Measurements from ENCODE around the gene SORL1.
A peak's percentile ranks its signal among the peaks of the same experiment; 100 is the strongest.
"Not testable (repeated sequence)": the region's sequence is repeated elsewhere in the genome, so short reads cannot be mapped to it uniquely, and the experiment has no call there.

SORL1 gene, protein sequence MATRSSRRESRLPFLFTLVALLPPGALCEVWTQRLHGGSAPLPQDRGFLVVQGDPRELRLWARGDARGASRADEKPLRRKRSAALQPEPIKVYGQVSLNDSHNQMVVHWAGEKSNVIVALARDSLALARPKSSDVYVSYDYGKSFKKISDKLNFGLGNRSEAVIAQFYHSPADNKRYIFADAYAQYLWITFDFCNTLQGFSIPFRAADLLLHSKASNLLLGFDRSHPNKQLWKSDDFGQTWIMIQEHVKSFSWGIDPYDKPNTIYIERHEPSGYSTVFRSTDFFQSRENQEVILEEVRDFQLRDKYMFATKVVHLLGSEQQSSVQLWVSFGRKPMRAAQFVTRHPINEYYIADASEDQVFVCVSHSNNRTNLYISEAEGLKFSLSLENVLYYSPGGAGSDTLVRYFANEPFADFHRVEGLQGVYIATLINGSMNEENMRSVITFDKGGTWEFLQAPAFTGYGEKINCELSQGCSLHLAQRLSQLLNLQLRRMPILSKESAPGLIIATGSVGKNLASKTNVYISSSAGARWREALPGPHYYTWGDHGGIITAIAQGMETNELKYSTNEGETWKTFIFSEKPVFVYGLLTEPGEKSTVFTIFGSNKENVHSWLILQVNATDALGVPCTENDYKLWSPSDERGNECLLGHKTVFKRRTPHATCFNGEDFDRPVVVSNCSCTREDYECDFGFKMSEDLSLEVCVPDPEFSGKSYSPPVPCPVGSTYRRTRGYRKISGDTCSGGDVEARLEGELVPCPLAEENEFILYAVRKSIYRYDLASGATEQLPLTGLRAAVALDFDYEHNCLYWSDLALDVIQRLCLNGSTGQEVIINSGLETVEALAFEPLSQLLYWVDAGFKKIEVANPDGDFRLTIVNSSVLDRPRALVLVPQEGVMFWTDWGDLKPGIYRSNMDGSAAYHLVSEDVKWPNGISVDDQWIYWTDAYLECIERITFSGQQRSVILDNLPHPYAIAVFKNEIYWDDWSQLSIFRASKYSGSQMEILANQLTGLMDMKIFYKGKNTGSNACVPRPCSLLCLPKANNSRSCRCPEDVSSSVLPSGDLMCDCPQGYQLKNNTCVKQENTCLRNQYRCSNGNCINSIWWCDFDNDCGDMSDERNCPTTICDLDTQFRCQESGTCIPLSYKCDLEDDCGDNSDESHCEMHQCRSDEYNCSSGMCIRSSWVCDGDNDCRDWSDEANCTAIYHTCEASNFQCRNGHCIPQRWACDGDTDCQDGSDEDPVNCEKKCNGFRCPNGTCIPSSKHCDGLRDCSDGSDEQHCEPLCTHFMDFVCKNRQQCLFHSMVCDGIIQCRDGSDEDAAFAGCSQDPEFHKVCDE (N-terminal part only)

DNA sequence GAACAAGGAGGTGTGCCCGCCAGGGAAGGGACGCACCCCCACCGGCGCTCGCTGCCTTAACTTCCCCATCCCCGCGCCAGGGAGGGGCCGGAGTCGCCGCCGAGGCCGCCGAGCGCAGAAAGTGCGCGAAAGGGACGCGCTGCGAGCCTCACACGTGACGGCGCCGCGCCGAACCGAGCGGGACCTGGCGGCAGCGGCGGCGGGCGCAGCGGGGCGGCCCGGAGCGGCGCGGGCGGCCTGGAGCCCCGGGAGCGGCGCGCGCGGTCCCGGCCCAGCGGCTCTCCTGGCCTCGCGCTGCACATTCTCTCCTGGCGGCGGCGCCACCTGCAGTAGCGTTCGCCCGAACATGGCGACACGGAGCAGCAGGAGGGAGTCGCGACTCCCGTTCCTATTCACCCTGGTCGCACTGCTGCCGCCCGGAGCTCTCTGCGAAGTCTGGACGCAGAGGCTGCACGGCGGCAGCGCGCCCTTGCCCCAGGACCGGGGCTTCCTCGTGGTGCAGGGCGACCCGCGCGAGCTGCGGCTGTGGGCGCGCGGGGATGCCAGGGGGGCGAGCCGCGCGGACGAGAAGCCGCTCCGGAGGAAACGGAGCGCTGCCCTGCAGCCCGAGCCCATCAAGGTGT is at the start of gene SORL1:
SORL1 (plus strand) TSS at position 329 of the 623 bp plus-strand sequence; CDS start at position 347, 18 bp downstream.
- DNase-seq (ENCODE audit: low spot score): peak; percentile 68

DNA sequence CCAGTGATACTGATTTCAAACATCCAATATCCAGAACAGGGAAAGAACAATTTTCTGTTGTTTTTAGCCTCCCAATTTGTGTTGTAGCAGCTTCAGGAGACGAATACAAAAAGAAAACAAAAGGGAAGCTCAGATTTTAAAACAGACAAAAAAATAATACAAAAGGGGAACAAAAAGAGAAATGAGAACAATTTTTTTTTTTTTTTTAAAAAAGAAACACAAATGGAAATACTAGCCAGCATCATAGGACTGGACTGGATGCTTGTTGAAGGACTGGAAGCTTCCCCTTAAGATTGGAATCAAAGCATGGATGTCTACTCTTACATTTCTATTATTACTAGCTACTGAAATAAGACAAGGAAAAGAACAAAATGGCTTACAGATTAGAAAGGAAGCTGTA is 46.5 kb upstream of the SORL1 start:
- DNase-seq (ENCODE audit: low spot score): no peak

DNA sequence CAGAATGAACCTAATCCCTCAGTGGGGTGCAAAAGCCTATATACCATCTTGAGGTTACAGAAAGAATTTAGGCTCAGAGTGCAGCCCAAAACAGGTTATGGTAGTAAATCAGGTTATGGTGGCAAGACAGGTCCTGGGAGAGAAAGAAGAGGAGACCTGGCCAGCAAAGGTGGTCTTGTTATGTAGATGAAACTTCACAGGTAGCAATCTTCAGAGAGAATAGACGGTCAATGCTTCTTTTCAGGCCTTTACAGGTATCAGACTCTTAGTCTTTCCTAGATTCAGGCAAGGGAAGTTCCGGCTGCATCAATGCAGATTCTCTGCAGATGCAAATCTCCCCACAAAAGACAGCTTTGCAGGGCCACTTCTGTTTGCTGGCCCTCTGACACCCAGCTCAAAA is 45.8 kb upstream of the SORL1 start:
- no peak for DNase-seq (ENCODE audit: low spot score)

DNA sequence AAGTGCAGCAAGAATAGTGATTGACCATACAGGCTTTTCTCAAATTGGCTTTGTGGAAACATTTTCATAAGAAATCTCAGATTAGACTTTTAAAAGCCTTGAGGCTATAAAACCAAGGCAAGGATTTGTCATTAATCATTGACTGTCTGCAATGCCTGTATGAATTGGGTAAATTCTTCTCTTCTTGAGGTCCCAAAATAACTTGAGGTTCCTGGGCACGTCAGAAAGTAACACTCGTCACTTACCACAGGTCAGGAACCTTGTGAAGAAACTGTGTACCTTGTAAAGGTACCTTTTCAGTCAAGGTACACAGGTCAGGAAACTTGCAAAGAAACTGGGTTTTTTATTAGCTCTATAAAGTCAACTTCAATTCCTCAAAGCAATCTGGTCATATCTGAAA is 43.3 kb upstream of the SORL1 start:
- DNase-seq (ENCODE audit: low spot score): no peak

DNA sequence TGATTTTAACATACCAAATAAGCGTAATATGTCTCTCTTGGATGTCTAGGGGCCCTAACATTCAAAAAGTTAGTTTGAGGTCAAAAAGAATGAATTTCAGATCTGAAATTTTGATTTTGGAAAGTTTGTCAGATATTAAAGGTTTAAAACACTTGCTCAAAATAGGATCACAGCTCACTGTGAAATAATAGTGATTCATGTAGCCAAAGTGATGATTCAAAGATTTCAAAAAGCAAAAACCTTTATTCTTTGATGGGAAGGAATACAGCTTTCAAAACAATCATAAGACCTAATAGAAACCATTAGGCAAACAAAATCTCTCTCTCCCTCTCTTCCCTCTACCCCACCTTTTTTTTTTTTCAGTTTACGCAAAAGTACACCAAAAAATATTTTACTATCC is 42.1 kb upstream of the SORL1 start:
- DNase-seq (ENCODE audit: low spot score): not testable (repeated sequence)

DNA sequence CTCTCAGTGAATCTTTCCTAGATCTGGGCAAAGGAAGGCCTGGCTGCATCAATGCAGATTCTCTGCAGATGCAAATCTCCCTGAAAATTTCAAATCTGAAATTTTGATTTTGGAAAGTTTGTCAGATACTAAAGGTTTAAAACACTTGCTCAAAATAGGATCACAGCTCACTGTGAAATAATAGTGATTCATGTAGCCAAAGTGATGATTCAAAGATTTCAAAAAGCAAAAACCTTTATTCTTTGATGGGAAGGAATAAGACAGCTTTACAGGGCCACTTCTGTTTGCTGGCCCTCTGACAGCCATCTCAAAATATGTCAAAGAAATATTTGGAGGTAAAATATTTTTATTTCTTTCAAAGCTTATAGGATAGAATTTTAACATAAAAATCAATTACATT is 40.8 kb upstream of the SORL1 start:
- not testable (repeated sequence) for DNase-seq (ENCODE audit: low spot score)

DNA sequence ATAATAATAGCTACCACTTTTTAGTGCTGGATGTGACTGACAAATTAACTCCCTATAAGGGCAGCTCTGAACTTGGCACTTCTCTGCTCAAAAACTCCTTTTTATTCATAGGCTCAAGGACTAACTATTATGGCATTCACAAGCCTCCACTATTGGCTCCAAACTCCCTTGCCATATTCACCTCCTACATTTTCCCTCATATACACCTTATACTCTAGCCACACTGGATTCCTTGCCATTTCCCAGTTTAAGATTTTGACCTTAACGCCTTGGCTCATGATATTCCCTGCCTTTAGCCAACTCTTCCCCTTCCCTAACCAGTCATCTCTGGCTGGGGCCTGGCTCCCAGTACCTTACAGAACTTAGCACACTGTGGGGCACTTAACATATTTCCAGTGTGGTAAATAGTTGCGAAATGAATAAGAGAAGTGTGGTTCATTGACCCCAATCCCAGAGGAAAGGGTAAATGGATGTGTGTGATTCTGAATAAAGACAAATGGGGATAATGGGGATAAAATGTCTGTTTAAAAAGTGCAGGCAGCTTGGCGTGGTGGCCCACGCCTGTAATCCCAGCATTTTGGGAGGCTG is 40.0 kb upstream of the SORL1 start:
- no peak for DNase-seq (ENCODE audit: low spot score)

DNA sequence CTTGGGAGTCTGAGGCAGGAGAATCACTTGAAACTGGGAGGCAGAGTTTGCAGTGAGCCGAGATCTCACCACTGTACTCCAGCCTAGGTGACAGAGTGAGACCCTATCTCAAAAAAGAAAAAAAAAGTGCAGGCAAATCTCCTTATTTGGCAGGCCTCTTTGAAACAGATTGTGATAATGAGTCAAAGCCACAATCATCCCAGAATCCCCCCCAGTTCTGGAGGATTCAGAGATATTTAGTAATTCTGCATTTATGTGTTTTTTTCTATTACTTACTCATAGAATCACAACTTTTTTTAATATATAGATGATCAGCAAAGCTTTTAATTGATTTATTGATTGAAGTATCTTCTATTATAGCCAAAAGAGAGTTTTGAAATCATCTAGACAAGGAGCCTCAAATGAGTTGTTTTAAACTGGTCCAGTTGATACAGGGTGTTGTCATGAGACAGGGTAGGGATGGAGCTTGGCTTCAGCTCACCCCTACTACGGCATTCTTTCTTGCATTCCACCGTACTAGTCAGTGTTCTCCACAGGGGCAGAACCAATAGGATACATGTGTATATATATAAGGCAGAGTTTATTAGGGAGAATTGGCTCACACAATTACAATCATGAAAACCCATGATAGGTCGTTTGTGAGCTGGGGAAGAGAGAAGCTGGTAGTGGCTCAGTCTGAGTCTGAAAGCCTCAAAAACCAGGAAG is 39.3 kb upstream of the SORL1 start:
- no peak for DNase-seq (ENCODE audit: low spot score)

DNA sequence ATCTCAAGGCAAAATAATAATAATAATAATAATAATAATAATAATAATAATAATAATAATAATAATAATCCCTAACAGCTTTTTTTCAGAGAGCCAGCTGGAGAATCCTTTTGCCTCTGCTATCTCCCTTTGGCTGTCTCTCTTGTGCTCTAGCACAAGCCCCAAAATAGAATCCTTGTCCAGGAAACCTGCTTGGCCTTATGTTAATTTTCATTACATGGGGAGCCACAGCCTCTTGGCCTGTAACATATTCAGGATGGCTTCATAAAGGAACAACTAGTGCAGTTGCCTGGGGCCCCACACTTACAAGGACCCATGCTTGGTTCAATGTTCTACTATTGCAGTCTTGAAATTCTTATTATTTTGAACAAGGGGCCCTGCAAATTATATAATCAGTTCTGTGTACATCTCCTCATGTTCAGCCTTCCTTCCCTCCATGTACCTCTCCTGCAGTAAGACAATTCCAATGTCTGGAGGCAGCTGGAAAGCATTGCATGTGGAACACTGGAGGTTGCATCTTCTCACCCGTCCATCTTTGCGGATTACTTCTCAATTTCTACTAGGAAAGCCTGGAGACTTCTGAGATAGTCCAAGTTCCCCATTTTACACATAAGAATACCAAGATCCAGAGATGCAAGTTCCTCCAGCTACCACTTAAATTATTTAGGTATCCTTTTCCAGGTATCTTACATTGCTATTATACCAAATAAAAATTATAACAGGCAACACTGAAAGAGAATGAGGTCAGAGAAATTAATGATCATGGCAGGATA is 37.8 kb upstream of the SORL1 start:
- DNase-seq (ENCODE audit: low spot score): no peak

DNA sequence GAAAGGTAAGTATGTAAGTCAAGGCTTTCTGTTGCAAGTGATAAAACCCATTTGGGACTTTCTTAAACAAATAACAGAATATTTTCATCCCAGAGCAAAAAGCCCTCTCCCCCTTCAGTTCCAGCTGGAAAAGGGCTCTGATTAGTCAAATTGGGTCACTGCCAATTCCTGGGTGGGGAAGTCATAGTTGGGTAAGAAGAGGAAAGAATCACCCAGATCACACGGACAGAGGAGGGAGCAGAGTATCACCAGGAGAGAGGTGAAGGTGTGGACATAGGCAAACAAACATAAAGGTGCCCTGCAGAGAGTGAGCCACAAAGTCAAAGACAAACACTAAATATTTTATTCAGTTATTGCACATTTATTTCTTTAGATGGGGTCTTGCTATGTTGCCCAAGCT is 36.3 kb upstream of the SORL1 start:
- DNase-seq (ENCODE audit: low spot score): no peak

DNA sequence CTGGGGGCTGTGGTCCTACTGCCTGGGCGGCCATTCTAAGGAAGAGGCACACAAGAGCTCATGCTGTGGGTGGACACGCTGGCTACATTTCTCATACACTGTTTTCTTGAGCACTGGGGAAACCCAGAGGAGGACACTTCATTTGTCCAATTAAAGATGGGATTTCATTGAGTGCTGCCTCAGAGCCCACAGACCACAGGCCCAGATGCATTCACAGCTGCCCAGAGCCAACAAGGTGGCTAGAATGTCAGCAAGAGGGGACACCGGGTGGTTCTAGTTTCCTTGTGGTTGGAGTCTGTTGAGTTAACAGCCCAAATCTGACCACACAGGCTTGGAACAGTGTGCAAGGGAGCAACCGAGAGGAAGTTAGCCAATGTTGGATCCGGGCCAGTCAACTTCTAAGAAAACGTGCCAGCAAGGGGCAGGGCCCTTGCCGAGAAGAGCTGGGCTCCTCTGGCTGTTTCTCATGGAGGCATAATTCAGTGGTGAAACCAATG is 35.0 kb upstream of the SORL1 start:
- DNase-seq (ENCODE audit: low spot score): peak; percentile 83

DNA sequence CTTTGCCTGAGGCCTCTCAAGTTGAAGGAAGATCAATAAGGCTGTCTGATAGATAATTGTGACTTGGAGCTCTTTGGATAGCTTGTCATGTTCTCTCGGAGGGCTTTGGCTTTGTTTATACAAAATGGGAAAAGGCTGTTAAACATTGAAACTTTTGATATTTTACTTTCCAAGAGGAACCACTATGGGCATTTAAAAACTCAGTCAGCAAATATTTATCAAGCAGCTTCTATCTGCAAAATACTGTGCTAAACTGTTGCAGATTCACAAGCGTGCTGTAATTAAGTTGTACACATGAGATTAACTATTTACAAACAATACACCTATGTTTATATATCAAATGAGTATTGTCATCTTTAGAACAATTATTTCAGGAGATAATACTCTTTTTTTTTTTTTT is 34.5 kb upstream of the SORL1 start:
- no peak for DNase-seq (ENCODE audit: low spot score)

DNA sequence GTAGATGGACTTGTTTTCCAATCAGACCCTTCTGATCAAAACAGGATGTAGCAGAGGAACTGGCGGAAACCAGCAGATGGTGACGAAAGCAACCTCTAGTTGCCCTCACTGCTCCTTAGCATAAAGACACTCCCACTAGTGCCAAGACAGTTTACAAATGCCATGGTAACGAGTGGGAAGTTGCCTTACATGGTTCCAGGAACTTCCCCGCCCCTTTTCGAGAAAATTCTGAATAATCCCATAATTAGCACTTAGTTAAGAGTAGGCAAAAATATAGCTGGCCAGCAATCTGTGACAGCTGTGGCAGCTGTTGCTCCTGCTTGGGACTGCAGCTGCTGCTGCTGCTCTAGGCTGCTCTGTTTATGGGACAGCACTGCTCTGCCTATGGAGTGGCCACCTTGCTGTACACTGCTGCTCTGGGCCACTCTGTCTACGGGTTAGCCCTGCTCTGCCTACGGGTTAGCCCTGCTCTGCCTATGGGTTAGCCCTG is 33.4 kb upstream of the SORL1 start:
- DNase-seq (ENCODE audit: low spot score): no peak

DNA sequence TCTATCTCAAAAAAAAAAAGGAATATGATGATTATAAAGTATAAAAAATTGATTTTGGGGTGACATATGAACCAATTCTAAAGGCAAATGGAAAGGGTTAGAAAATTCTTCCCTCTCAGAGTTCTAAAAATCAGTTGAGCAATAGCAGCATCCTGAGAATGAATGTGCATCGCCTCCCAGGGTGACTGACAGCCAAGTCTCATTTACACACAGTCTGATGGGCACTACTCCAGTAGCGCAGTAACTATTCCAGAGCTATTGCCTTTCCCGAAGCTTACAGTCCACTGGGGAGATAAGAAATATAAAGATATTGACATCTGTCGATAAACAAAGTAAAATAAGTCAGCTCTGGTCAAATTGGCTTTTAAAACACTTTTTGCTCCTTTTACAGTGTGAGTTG is 32.3 kb upstream of the SORL1 start:
- DNase-seq (ENCODE audit: low spot score): no peak

DNA sequence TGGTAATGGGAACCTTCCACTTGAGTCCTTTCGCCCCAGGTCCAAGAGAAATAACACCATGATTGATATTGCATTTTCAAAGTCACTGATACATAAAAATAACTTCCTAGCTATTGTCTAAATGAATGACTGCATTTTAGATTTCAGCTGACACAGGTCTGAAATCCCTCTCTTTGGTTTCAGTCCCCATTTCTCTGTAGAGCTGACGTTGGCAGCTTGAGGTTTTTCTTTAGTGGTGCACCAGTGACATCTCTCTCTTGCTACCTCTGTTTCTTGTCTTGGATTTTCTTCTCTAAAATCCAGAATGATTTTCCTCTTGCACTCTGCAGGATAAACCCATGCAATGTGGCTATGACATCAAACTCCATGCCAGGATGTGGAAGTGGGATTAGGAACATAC is 31.7 kb upstream of the SORL1 start:
- DNase-seq (ENCODE audit: low spot score): no peak

DNA sequence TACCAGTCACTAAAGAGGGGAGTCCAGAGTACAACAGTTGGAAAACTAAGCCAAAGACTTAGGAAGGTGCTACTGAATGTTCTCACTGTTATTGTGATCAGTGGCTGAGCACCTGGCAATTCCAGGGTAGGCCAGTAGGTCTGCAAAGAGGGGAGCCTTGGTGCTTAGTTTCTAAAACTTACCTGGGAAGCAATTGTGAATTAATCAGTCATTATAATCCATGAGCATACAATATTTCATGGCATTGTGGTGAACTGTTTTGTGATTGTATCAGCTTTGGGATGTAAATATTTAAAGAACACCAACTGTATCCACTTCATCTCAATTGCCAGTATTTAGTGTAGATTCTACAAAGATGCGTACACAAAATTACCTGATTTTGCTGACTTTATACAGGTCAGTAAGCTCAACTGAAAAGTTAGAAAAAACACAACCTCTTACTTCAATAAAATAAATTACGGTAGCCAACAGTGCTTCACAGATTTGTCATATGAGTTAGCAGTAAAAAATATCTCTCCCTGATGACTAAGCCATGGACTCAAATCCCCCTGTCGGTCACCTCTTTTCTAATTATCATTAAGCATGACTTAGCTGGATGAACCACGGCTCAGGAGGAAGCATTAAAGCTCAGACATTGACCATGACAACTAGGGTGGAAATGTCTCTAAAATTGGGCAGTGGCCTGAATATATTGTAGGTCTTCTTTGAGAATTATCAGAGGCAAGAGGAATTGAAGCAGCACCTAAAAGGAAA is 30.8 kb upstream of the SORL1 start:
- DNase-seq (ENCODE audit: low spot score): no peak

DNA sequence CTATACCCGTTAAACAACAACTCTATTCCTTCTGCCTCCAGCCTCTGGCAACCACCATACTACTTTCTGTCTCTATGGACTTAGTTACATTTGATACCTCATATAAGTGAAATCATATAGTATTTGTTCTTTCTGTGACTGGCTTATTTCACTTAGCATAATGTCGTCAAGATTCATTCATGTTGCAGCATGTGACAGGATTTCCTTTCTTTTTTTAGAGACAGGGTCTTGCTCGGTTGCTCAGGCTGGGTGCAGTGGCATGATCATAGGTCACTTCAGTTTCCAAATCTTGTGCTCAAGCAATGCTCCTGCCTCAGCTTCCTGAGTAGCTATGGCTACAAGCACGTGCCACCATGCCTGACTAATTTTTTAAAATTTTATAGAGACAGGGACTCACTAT is 29.4 kb upstream of the SORL1 start:
- DNase-seq (ENCODE audit: low spot score): no peak

DNA sequence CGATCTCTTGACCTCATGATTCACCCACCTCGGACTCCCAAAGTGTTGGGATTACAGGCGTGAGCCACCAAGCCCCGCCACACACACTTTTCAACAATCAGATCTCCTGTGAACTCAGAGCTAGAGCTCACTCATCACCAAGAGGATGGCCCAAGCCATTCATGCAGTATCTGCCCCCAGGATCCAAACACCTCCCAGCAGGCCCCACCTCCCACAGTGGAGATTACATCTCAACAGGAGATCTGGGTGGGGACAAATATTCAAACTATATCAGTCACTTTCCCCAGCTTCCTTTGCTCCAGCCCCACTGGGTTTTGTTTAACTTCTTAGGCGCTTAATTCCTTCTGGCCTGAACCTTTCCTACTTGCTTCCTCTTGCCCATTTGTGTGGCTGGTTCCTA is 26.3 kb upstream of the SORL1 start:
- no peak for DNase-seq (ENCODE audit: low spot score)

All from AG08395 (cell line).